GM21786 (cell line): ENCODE data around the gene ERO1A.

Experiments
- ATAC-seq: cut with Tn5 transposase; IDR thresholded peaks from one replicate; pipeline ENCODE4 v1.9.1; 2021; ENCODE audit not compliant: unreplicated experiment

The ERO1A gene

GRCh38 chr14:52609445-52610044 is 85.8 kb downstream of the ERO1A start:
- no peak for ATAC-seq

DNA sequence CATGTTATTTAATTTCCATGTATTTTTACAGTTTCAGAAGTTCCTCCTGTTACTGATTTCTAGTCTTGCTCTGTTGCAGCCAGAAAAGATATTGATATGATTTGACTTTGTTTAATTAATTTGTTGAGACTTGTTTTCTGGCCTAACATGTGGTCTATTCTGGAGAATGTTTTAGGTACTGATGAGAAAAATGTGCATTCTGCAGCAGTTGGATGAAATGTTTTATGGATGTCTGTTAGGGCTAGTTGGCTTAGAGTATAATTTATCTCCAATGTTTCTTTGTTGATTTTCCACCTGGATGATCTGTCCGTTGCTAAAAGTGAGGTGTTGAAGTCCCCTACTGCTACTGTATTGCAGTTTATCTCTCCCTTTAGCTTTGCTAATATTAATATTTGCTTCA is 88.3 kb downstream of the ERO1A start:
- ATAC-seq = no peak

GRCh38 chr14:52602131-52602530 is 93.2 kb downstream of the ERO1A start:
- no peak for ATAC-seq

- no peak for ATAC-seq
These were observed 95.4 kb downstream of the ERO1A start for GRCh38 chr14:52599974-52600373.

DNA sequence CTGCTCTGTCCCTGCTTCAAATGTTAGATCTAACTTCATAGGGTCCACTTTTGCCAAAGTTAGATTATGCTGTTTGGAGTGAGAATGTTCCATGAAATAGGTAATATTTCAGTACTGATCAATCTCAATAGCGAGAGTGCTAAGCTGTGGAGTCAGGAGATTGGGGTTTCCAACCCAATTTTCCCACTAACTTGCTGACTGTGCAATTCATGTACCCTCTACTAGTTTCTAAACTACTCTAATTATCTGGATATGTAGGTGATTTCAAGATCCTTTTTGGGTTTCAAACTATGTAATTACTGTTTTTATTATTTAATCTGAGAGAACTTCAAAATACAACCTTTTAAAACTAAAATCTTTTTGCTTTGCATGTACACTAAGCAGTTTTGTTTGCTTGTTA is 96.8 kb downstream of the ERO1A start:
- no peak for ATAC-seq

DNA sequence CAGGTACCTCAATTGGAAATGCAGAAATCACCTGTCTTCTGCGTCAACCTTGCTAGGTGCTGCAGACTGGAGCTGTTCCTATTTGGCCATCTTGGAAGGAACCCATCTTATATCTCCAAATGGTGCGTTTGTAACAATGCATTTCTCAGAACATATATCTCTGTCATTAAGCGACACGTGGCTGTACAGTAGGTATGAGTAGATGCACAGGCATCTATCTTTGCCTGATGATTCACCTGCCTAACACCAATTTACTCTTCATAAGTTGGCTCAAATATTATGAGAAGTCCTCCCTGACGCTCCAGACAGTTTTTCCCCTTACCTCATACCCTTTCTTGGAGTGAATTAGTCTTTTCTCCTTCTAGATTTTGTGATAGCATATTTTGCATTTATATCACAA is 98.5 kb downstream of the ERO1A start:
- no peak for ATAC-seq

GRCh38 chr14:52596320-52596719 is 99.0 kb downstream of the ERO1A start:
- no peak for ATAC-seq

DNA sequence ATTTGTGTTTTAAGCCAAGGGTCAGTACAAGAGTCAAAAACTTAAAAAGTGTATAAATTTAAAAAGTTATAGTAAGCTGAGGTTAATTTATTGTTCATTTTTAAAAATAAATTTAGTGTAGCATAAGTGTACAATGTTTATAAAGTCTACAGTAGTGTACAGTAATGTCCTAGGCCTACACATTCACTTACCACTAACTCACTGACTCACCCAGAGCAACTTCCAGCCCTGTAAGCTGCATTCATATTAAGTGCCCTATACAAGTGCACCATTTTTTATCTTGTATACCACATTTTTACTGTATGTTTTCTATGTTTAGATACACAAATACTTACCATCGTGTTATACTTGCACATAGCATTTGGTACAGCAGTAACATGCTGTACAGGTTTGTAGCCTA is 105.0 kb downstream of the ERO1A start:
- ATAC-seq = no peak
